Activated CD4-positive, alpha-beta T cell treated with anti-CD3 and anti-CD28 coated beads for 36 hours (primary cell): ENCODE data around the gene NXPE3. TPM values are rescaled to one million over a fixed set of nuclear protein-coding genes. Genes with fewer than 3 reads are reported as not detected.

Experiments
- ATAC-seq: fragments of 200-7000 bp; cut with Tn5 transposase; one replicate; pipeline ENCODE4 v1.10.0; 2021; ENCODE audit warnings: mild to moderate bottlenecking, moderate library complexity
- CTCF ChIA-PET: fragments of 350-600 bp; sonication (Branson Sonifier 250); formaldehyde crosslinking; loops from one replicate; lab custom pipeline; 2021; ENCODE audit warnings: antibody characterized with exemption; lab: Charles Lee
- POLR2A ChIA-PET: fragments of 350-600 bp; sonication (Branson Sonifier 250); formaldehyde crosslinking; loops from one replicate; lab custom pipeline; 2021; ENCODE audit warnings: antibody characterized with exemption, inconsistent platforms; lab: Charles Lee
- DNase-seq: peaks from one replicate; pipeline ENCODE4 v3.0.0-alpha.2; 2020
- H3K27ac Mint-ChIP-seq: one replicate; pipeline ENCODE4 v1.8.0; 2021; ENCODE audit warnings: mixed read lengths
- H3K27me3 Mint-ChIP-seq: one replicate; pipeline ENCODE4 v1.8.0; 2021; ENCODE audit warnings: mixed read lengths
- H3K36me3 Mint-ChIP-seq: one replicate; pipeline ENCODE4 v1.8.0; 2021; ENCODE audit warnings: low read depth, mixed read lengths
- H3K4me1 Mint-ChIP-seq: one replicate; pipeline ENCODE4 v1.8.0; 2021; ENCODE audit warnings: mixed read lengths
- H3K4me3 Mint-ChIP-seq: one replicate; pipeline ENCODE4 v1.8.0; 2021; ENCODE audit warnings: mild to moderate bottlenecking, moderate library complexity, mixed read lengths
- H3K9me3 Mint-ChIP-seq: one replicate; pipeline ENCODE4 v1.8.0; 2021; ENCODE audit warnings: low read depth, mixed read lengths
- intact Hi-C, 2 experiments: fragments of 100-400 bp; cut with DNase I in 1 of 2; cut with micrococcal nuclease in 1 of 2; formaldehyde crosslinking; loops; one replicate each; pipeline versions ENCODE4 v1.14.2 to v1.15.1; 2022 to 2024; cut with DNase I, micrococcal nuclease
- total RNA-seq, 2 experiments: library from RNA; stranded (reverse); gene quantifications; one replicate each; pipeline ENCODE4 v1.2.3, GENCODE V29; 2021

The NXPE3 gene
- total RNA-seq, 2 experiments from 2014 or later = 12.8 to 18.5 TPM

GRCh38 chr3:101851072-101851770 is 72.2 kb downstream of the NXPE3 start:
- Mint-ChIP-seq H3K27me3 (no peaks in the 10 kb centered on the region), H3K4me3 (peak overlapping the region; percentile 98), H3K27ac (peak overlapping the region; percentile 100), H3K36me3 (peaks cover 67% of the 10 kb centered on the region), H3K9me3 (no peaks in the 10 kb centered on the region), H3K4me1 (peaks cover 60% of the 10 kb centered on the region)
- POLR2A ChIA-PET = interaction anchor here (0.6 to 2.8 kb wide), 7 partner anchors 18 to 242 kb away, joined by 3 to 21 read pairs (median 3); no protein-coding TSS in a partner anchor
- intact Hi-C loops = loop anchor here (1.0 to 10.0 kb wide), 10 partner anchors 10 to 374 kb away; partner anchors contain the start of genes RPL24 (in 1 of the 2), SENP7 (in 1 of the 2) and ZBTB11 (in 1 of the 2)
- CTCF ChIA-PET = interaction anchor here (0.6 to 1.7 kb wide), 14 partner anchors 10 to 378 kb away, joined by 3 to 9 read pairs (median 3); no protein-coding TSS in a partner anchor
- ATAC-seq = peak; percentile 33
- DNase-seq = no peak

GRCh38 chr3:101851850-101852714 is 73.1 kb downstream of the NXPE3 start:
- POLR2A ChIA-PET = interaction anchor here (0.6 to 2.8 kb wide), 11 partner anchors 10 to 241 kb away, joined by 3 to 21 read pairs (median 3); partner anchors contain the start of gene CEP97

GRCh38 chr3:101852983-101853840 is 74.2 kb downstream of the NXPE3 start:
- peak overlapping the region; percentile 67 for H3K27ac Mint-ChIP-seq
- CTCF ChIA-PET = interaction anchor here (0.7 to 1.5 kb wide), 7 partner anchors 8 to 372 kb away, joined by 3 to 4 read pairs (median 3); no protein-coding TSS in a partner anchor
- peaks cover 80% of the 10 kb centered on the region for H3K36me3 Mint-ChIP-seq
- ATAC-seq (no peak), DNase-seq (no peak)
- peaks cover 59% of the 10 kb centered on the region for H3K4me1 Mint-ChIP-seq
- H3K27me3 Mint-ChIP-seq = no peaks in the 10 kb centered on the region
- POLR2A ChIA-PET = interaction anchor here (0.5 to 2.8 kb wide), 6 partner anchors 9 to 88 kb away, joined by 3 to 21 read pairs (median 4); no protein-coding TSS in a partner anchor
- H3K4me3 Mint-ChIP-seq = peak overlapping the region; percentile 98
- H3K9me3 Mint-ChIP-seq = no peaks in the 10 kb centered on the region
- intact Hi-C loops = loop anchor here (5.0 to 10.0 kb wide), 3 partner anchors 41 to 338 kb away; partner anchors contain the start of gene SENP7 (in 1 of the 2)

More at GRCh38 chr3:101851850-101852714, 73.1 kb downstream of the NXPE3 start:
- ATAC-seq = no peak
- peaks cover 73% of the 10 kb centered on the region for H3K36me3 Mint-ChIP-seq
- H3K4me1 Mint-ChIP-seq = peaks cover 60% of the 10 kb centered on the region
- H3K9me3 Mint-ChIP-seq = no peaks in the 10 kb centered on the region
- CTCF ChIA-PET = interaction anchor here (0.7 to 1.7 kb wide), 14 partner anchors 9 to 377 kb away, joined by 3 to 9 read pairs (median 3); no protein-coding TSS in a partner anchor
- intact Hi-C loops = loop anchor here (1.0 to 10.0 kb wide), 10 partner anchors 9 to 373 kb away; partner anchors contain the start of genes RPL24 (in 1 of the 2), SENP7 (in 1 of the 2) and ZBTB11 (in 1 of the 2)
- peak overlapping the region; percentile 100 for H3K27ac Mint-ChIP-seq
- no peaks in the 10 kb centered on the region for H3K27me3 Mint-ChIP-seq
- peak overlapping the region; percentile 98 for H3K4me3 Mint-ChIP-seq
- DNase-seq = no peak

GRCh38 chr3:101853982-101854381 is 75.0 kb downstream of the NXPE3 start:
- CTCF ChIA-PET = interaction anchor here (0.9 to 1.3 kb wide), 3 partner anchors 42 to 371 kb away, joined by 3 to 4 read pairs (median 3); no protein-coding TSS in a partner anchor
- intact Hi-C loops = loop anchor here (5.0 to 10.0 kb wide), 3 partner anchors 42 to 339 kb away; partner anchors contain the start of gene SENP7 (in 1 of the 2)
- ATAC-seq = no peak
- POLR2A ChIA-PET = interaction anchor here (0.6 to 1.4 kb wide), 2 partner anchors 8 to 82 kb away, joined by 3 to 4 read pairs; no protein-coding TSS in a partner anchor
- Mint-ChIP-seq H3K27ac (no peak overlapping the region), H3K4me3 (no peak overlapping the region), H3K36me3 (peaks cover 87% of the 10 kb centered on the region), H3K4me1 (peaks cover 60% of the 10 kb centered on the region), H3K9me3 (no peaks in the 10 kb centered on the region), H3K27me3 (no peaks in the 10 kb centered on the region)
- no peak for DNase-seq

- CTCF ChIA-PET = interaction anchor here (0.7 to 1.2 kb wide), 2 partner anchors 19 to 28 kb away, joined by 3 read pairs; no protein-coding TSS in a partner anchor
- intact Hi-C loops = loop anchor here (5.0 to 10.0 kb wide), 3 partner anchors 42 to 340 kb away; partner anchors contain the start of gene SENP7 (in 1 of the 2)
- ATAC-seq (no peak), DNase-seq (no peak)
- Mint-ChIP-seq H3K9me3 (no peaks in the 10 kb centered on the region), H3K27me3 (no peaks in the 10 kb centered on the region), H3K4me1 (peaks cover 63% of the 10 kb centered on the region), H3K36me3 (peaks cover 93% of the 10 kb centered on the region), H3K4me3 (no peak overlapping the region), H3K27ac (peak overlapping the region; percentile 53)
- POLR2A ChIA-PET = no interaction called here
Measured at GRCh38 chr3:101854608-101855304, 75.7 kb downstream of the NXPE3 start.

GRCh38 chr3:101857301-101857741 is 78.3 kb downstream of the NXPE3 start:
- Mint-ChIP-seq H3K4me3 (no peak overlapping the region), H3K27me3 (no peaks in the 10 kb centered on the region), H3K36me3 (peaks cover 92% of the 10 kb centered on the region), H3K4me1 (peaks cover 70% of the 10 kb centered on the region), H3K27ac (peak overlapping the region; percentile 7), H3K9me3 (no peaks in the 10 kb centered on the region)
- DNase-seq = no peak
- ChIA-PET CTCF (interaction anchor here (1.1 to 1.8 kb wide), 4 partner anchors 25 to 43 kb away, joined by 3 to 4 read pairs (median 4); no protein-coding TSS in a partner anchor), POLR2A (no interaction called here)
- ATAC-seq = no peak
- intact Hi-C loops = loop anchor here in 1 of 2 experiments (10.0 kb wide), 1 partner anchor 343 kb away; the partner anchor contains the start of gene SENP7

- intact Hi-C loops = loop anchor here in 1 of 2 experiments (10.0 kb wide), 1 partner anchor 344 kb away; the partner anchor contains the start of gene SENP7
- Mint-ChIP-seq H3K36me3 (peaks cover 82% of the 10 kb centered on the region), H3K27ac (no peak overlapping the region), H3K9me3 (no peaks in the 10 kb centered on the region), H3K27me3 (no peaks in the 10 kb centered on the region), H3K4me1 (peaks cover 67% of the 10 kb centered on the region), H3K4me3 (no peak overlapping the region)
- ATAC-seq (no peak), DNase-seq (no peak)
- ChIA-PET POLR2A (no interaction called here), CTCF (interaction anchor here (0.8 to 1.5 kb wide), 3 partner anchors 367 to 378 kb away, joined by 3 to 6 read pairs (median 3); no protein-coding TSS in a partner anchor)
Measured at GRCh38 chr3:101858464-101859030, 79.5 kb downstream of the NXPE3 start.

GRCh38 chr3:101859882-101860448 is 81.0 kb downstream of the NXPE3 start:
- Mint-ChIP-seq H3K27ac (no peak overlapping the region), H3K27me3 (no peaks in the 10 kb centered on the region), H3K4me1 (peaks cover 60% of the 10 kb centered on the region), H3K9me3 (no peaks in the 10 kb centered on the region), H3K36me3 (peaks cover 69% of the 10 kb centered on the region), H3K4me3 (no peak overlapping the region)
- intact Hi-C loops = loop anchor here in 1 of 2 experiments (10.0 kb wide), 1 partner anchor 345 kb away; the partner anchor contains the start of gene SENP7
- DNase-seq = no peak
- ChIA-PET POLR2A (no interaction called here), CTCF (interaction anchor here (1.0 to 1.5 kb wide), 2 partner anchors 46 to 365 kb away, joined by 3 to 6 read pairs; no protein-coding TSS in a partner anchor)
- no peak for ATAC-seq
